Suprapubic skin (tissue), 4 donors: ENCODE measurements around the gene SEC14L1.

ENCODE experiments used
- CTCF ChIP-seq, 2 donors: fragments of 200-600 bp in 1 of 2; fragments of 450-650 bp in 1 of 2; sonication (generic) in 1 of 2; IDR thresholded peaks; one replicate each; pipeline ENCODE4 v1.5.1; 2016 to 2019; ENCODE audit warnings: antibody characterized with exemption in 2 of 2, mild to moderate bottlenecking in 1 of 2, moderate library complexity in 1 of 2
- EP300 ChIP-seq: sonication (generic); formaldehyde crosslinking; IDR thresholded peaks from one replicate; pipeline ENCODE4 v1.6.1; 2017; ENCODE audit warnings: antibody characterized with exemption
- POLR2A ChIP-seq, 2 donors: fragments of 450-650 bp; IDR thresholded peaks; one replicate each; pipeline ENCODE4 v1.6.1; 2017; ENCODE audit warnings: antibody characterized with exemption in 2 of 2, mild to moderate bottlenecking in 2 of 2, moderate library complexity in 2 of 2
- POLR2AphosphoS5 ChIP-seq, 3 donors: sonication (generic); formaldehyde crosslinking; IDR thresholded peaks; one replicate each; pipeline ENCODE4 v1.6.1; 2017; ENCODE audit warnings: antibody characterized with exemption in 3 of 3

DNA sequence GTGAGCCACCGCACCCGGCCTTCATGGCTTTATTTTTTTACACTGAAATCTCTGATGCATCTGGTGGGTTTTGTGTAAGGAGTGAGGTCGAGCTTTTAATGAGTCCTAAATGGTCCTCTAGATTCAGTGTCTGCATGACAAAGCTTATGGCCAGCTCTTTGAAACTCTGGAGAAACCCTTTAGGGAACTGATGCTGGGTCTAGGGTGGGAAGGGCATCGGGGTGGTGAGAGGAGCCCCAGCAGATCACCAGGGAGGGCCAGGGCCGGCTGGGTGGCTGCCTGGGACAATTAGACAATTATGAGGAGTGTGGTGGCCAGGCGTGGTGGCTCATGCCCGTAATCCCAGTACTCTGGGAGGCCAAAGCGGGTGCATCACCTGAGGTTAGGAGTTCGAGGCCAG, 93.9 kb downstream of the SEC14L1 start:
- no peak for TF ChIP-seq CTCF (IDR thresholded peaks at IDR 0.05)
- no peak for TF ChIP-seq POLR2AphosphoS5 (IDR thresholded peaks at IDR 0.05)
- no peak for TF ChIP-seq POLR2A (IDR thresholded peaks at IDR 0.05)
- no peak for TF ChIP-seq EP300
